SK-N-SH (cell line): ENCODE results near the gene LARP4. TPM values are rescaled to one million over a fixed set of nuclear protein-coding genes. Genes with fewer than 3 reads are reported as not detected.
A peak's percentile ranks its signal among the peaks of the same experiment; 100 is the strongest.

Experiments used
- CTCF ChIA-PET: fragments of 300-600, 350-600 bp; formaldehyde crosslinking; extraction: SDS; loops from one replicate; lab custom pipeline; 2021; lab: Yijun Ruan, JAX
- POLR2A ChIA-PET: fragments of 350-600 bp; sonication (Branson Sonifier 250); formaldehyde crosslinking; extraction: SDS; loops from one replicate; lab custom pipeline; 2020; ENCODE audit warnings: antibody characterized with exemption, inconsistent platforms; lab: Yijun Ruan, JAX
- DNase-seq: peaks from one replicate; pipeline ENCODE4 v3.0.0; 2012
- H2AFZ ChIP-seq: fragments of 200-600 bp; sonication (generic); 2 replicates; pipeline ENCODE4 v1.8.1; 2016; ENCODE audit warnings: antibody characterized with exemption, mild to moderate bottlenecking, low read depth
- H3F3A ChIP-seq: fragments of 200-600 bp; sonication (generic); replicated peaks from 2 replicates; pipeline ENCODE3; 2016; ENCODE audit warnings: antibody characterized with exemption, mild to moderate bottlenecking; ENCODE audit not compliant: insufficient read depth
- H3K27ac ChIP-seq, 2 experiments: fragments of 200-500 bp in 1 of 2; fragments of 200-600 bp in 1 of 2; sonication (Bioruptor generic) in 1 of 2; sonication (generic), shearing (Covaris generic) in 1 of 2; 2 replicates each; pipeline versions ENCODE4 v1.5.1 to v1.6.1; 2014 to 2016; ENCODE audit warnings: low read depth in 2 of 2, inconsistent platforms in 1 of 2, low read length in 1 of 2, mild to moderate bottlenecking in 1 of 2, mixed read lengths in 1 of 2
- H3K27me3 ChIP-seq: fragments of 200-600 bp; sonication (generic), shearing (Covaris generic); 2 replicates; pipeline ENCODE4 v1.6.1; 2016; ENCODE audit warnings: mixed run types; ENCODE audit not compliant: insufficient read depth
- H3K36me3 ChIP-seq, 2 experiments: fragments of 200-500 bp in 1 of 2; fragments of 200-600 bp in 1 of 2; sonication (Bioruptor generic) in 1 of 2; sonication (generic) in 1 of 2; replicated peaks in 1 of 2; 2 replicates each; pipeline versions ENCODE3 to v1.5.1; 2014 to 2016; ENCODE audit warnings: low read length in 1 of 2, mild to moderate bottlenecking in 1 of 2; ENCODE audit not compliant: insufficient read depth in 2 of 2, control insufficient read depth in 1 of 2
- H3K4me1 ChIP-seq, 2 experiments: fragments of 200-500 bp in 1 of 2; fragments of 200-600 bp in 1 of 2; sonication (Bioruptor generic) in 1 of 2; sonication (generic), shearing (Covaris generic) in 1 of 2; 2 replicates each; pipeline versions ENCODE4 v1.5.1 to v1.6.1; 2014 to 2016; ENCODE audit warnings: low read depth in 1 of 2, low read length in 1 of 2, mixed run types in 1 of 2; ENCODE audit not compliant: insufficient read depth in 2 of 2, control insufficient read depth in 1 of 2
- H3K4me2 ChIP-seq: fragments of 200-600 bp; sonication (generic), shearing (Covaris generic); 2 replicates; pipeline ENCODE4 v1.6.1; 2017; ENCODE audit warnings: mixed run types
- H3K4me3 ChIP-seq, 2 experiments: fragments of 200-500 bp in 1 of 2; fragments of 200-600 bp in 1 of 2; sonication (Bioruptor generic) in 1 of 2; sonication (generic), shearing (Covaris generic) in 1 of 2; 2 replicates each; pipeline versions ENCODE4 v1.5.1 to v1.8.1; 2014 to 2016; ENCODE audit warnings: low read depth in 2 of 2, inconsistent platforms in 1 of 2, low read length in 1 of 2, mild to moderate bottlenecking in 1 of 2, mixed read lengths in 1 of 2, moderate library complexity in 1 of 2
- H3K79me2 ChIP-seq: fragments of 200-600 bp; sonication (generic); 2 replicates; pipeline ENCODE4 v1.8.1; 2017; ENCODE audit warnings: mild to moderate bottlenecking; ENCODE audit not compliant: insufficient read depth
- H3K9ac ChIP-seq: fragments of 200-600 bp; sonication (generic); 2 replicates; pipeline ENCODE4 v1.6.1; 2017; ENCODE audit warnings: mixed run types
- H3K9me2 ChIP-seq: fragments of 200-600 bp; sonication (generic); 2 replicates; pipeline ENCODE4 v1.6.1; 2017; ENCODE audit warnings: mixed run types
- H3K9me3 ChIP-seq: fragments of 200-600 bp; sonication (generic); 2 replicates; pipeline ENCODE4 v1.6.1; 2017; ENCODE audit warnings: mixed run types, mild to moderate bottlenecking, moderate library complexity
- H4K20me1 ChIP-seq: fragments of 200-600 bp; sonication (generic); 2 replicates; pipeline ENCODE4 v1.6.1; 2017; ENCODE audit warnings: mild to moderate bottlenecking, mixed run types; ENCODE audit not compliant: insufficient read depth
- CHD2 ChIP-seq: fragments of 150-350 bp; IDR thresholded peaks from 2 replicates; pipeline ENCODE4 v1.6.1; 2018; ENCODE audit warnings: low read length; ENCODE audit not compliant: partially characterized antibody
- CTCF ChIP-seq: fragments of 200-600 bp; sonication (generic); IDR thresholded peaks from 2 replicates; pipeline ENCODE4 v1.6.1; 2017; ENCODE audit warnings: antibody characterized with exemption, mild to moderate bottlenecking, moderate library complexity
- EP300 ChIP-seq, 2 experiments: IDR thresholded peaks; 2 replicates each; pipeline versions ENCODE4 v1.4.0 to v1.6.1; 2012; ENCODE audit warnings: borderline replicate concordance in 1 of 2, low read depth in 1 of 2, low read length in 1 of 2
- EZH2phosphoT487 ChIP-seq: fragments of 200-600 bp; sonication (generic); IDR thresholded peaks from 2 replicates; pipeline ENCODE4 v1.6.1; 2017; ENCODE audit warnings: low read depth, mixed run types, mild to moderate bottlenecking, antibody characterized with exemption, moderate library complexity, borderline replicate concordance
- FOSL2 ChIP-seq: IDR thresholded peaks from 2 replicates; pipeline ENCODE4 v1.4.0; 2012; ENCODE audit warnings: low read depth, mild to moderate bottlenecking, moderate library complexity, borderline replicate concordance
- FOXM1 ChIP-seq: IDR thresholded peaks from 2 replicates; pipeline ENCODE4 v1.4.0; 2012; ENCODE audit warnings: low read depth, mild to moderate bottlenecking
- GABPA ChIP-seq: IDR thresholded peaks from 2 replicates; pipeline ENCODE4 v1.4.0; 2012; ENCODE audit warnings: low read depth, mild to moderate bottlenecking
- IRF3 ChIP-seq: fragments of 150-350 bp; IDR thresholded peaks from 2 replicates; pipeline ENCODE4 v1.6.1; 2016; ENCODE audit warnings: mild to moderate bottlenecking, low read depth, low read length
- JUND ChIP-seq: IDR thresholded peaks from 2 replicates; pipeline ENCODE4 v1.4.0; 2012
- MAX ChIP-seq: IDR thresholded peaks from 2 replicates; pipeline ENCODE4 v1.4.0; 2012; ENCODE audit warnings: low read depth
- MXI1 ChIP-seq: IDR thresholded peaks from 2 replicates; pipeline ENCODE4 v1.6.1; 2012; ENCODE audit warnings: mild to moderate bottlenecking, low read depth, low read length, improper control_type of control experiment
- NFIC ChIP-seq: IDR thresholded peaks from 2 replicates; pipeline ENCODE4 v1.4.0; 2012; ENCODE audit warnings: borderline replicate concordance
- NRF1 ChIP-seq: IDR thresholded peaks from 2 replicates; pipeline ENCODE4 v1.6.1; 2012; ENCODE audit warnings: low read depth, mild to moderate bottlenecking, low read length
- RCOR1 ChIP-seq: fragments of 150-350 bp; IDR thresholded peaks from 2 replicates; pipeline ENCODE4 v1.6.1; 2017; ENCODE audit warnings: antibody characterized with exemption, low read length
- REST ChIP-seq: IDR thresholded peaks from 2 replicates; pipeline ENCODE4 v1.6.1; 2012; ENCODE audit warnings: mild to moderate bottlenecking, low read depth, low read length, moderate library complexity
- RFX5 ChIP-seq: IDR thresholded peaks from 2 replicates; pipeline ENCODE4 v1.6.1; 2012; ENCODE audit warnings: mild to moderate bottlenecking, improper control_type of control experiment, low read length
- SIN3A ChIP-seq: IDR thresholded peaks from 2 replicates; pipeline ENCODE4 v1.6.1; 2012; ENCODE audit warnings: low read depth, mild to moderate bottlenecking, low read length, moderate library complexity, borderline replicate concordance
- SMC3 ChIP-seq: IDR thresholded peaks from 2 replicates; pipeline ENCODE4 v1.6.1; 2012; ENCODE audit warnings: low read depth, low read length, improper control_type of control experiment
- TAF1 ChIP-seq: IDR thresholded peaks from 2 replicates; pipeline ENCODE4 v1.6.1; 2012; ENCODE audit warnings: low read depth, mild to moderate bottlenecking, low read length, moderate library complexity, borderline replicate concordance
- TCF12 ChIP-seq: IDR thresholded peaks from 2 replicates; pipeline ENCODE4 v1.4.0; 2012
- TEAD4 ChIP-seq: IDR thresholded peaks from 2 replicates; pipeline ENCODE4 v1.4.0; 2012; ENCODE audit warnings: mild to moderate bottlenecking, borderline replicate concordance; ENCODE audit not compliant: insufficient read depth
- YY1 ChIP-seq: IDR thresholded peaks from 2 replicates; pipeline ENCODE4 v1.4.0; 2012; ENCODE audit warnings: low read depth, mild to moderate bottlenecking
- ZBTB33 ChIP-seq: IDR thresholded peaks from 2 replicates; pipeline ENCODE4 v1.4.0; 2012; ENCODE audit warnings: low read depth, borderline replicate concordance
- whole genome bisulfite sequencing: methylation state at CpG from one replicate; pipeline ENCODE4 v1.1.6; 2017; ENCODE audit warnings: low lambda C conversion rate; 5-methylcytosine and 5-hydroxymethylcytosine counted together
- polyA plus RNA-seq, 3 experiments: library from polyadenylated mRNA; depleted of rRNA; stranded (reverse); fragments of >200 nt; gene quantifications; 2 replicates each; pipeline ENCODE4 v1.2.3, GENCODE V29; 2012

The LARP4 gene
- polyA plus RNA-seq (2012; rRNA removed) = 10.8 and 12.9 TPM in 2 replicates
- polyA plus RNA-seq (2012; cell fraction: cytosol; rRNA removed) = 12.5 and 12.7 TPM in 2 replicates
- polyA plus RNA-seq (2012; cell fraction: nucleus; rRNA removed) = 7.8 and 15.5 TPM in 2 replicates

GRCh38 chr12:50400638-50401499 lies at the start of gene LARP4:
LARP4 (plus strand) TSS chr12:50400885; CDS start chr12:50401011, 126 bp downstream.
- H3K4me1 ChIP-seq = peaks cover 0 to 4% of the 10 kb centered on the region in 2 experiments; a peak in 3 of 4 replicates
- peaks cover 0 to 2% of the 10 kb centered on the region in 2 experiments for H3K36me3 ChIP-seq
- H3F3A ChIP-seq = peaks cover 25% of the 10 kb centered on the region
- H3K4me3 ChIP-seq = peak within 1 kb of the TSS; percentile 86 to 88
- H3K27ac ChIP-seq = peak within 1 kb of the TSS; percentile 90 to 92
- H3K9ac ChIP-seq = peak within 1 kb of the TSS; percentile 82
- peak; percentile 96 for DNase-seq
- H3K79me2 ChIP-seq = peaks cover 49% of the 10 kb centered on the region
- H3K4me2 ChIP-seq = peak within 1 kb of the TSS; percentile 75
- H3K9me2 ChIP-seq = no peaks in the 10 kb centered on the region
- peak within 1 kb of the TSS; percentile 94 for H2AFZ ChIP-seq
- no peaks in the 10 kb centered on the region for H3K27me3 ChIP-seq
- H4K20me1 ChIP-seq = peaks cover 34% of the 10 kb centered on the region
- under 1% methylated on average over 42 of the region's 54 CpGs for WGBS
- ChIA-PET CTCF (interaction anchor here (1.3 kb wide), 1 partner anchor 29 kb away, joined by 3 read pairs; no protein-coding TSS in a partner anchor), POLR2A (interaction anchor here (1.4 kb wide), 1 partner anchor 117 kb away, joined by 3 read pairs; the partner anchor contains the start of gene LIMA1)
- H3K9me3 ChIP-seq = no peaks in the 10 kb centered on the region
- TF ChIP-seq ZBTB33 = no peak
- no peak for TF ChIP-seq IRF3
- peak; percentile 98 for TF ChIP-seq GABPA
- no peak for TF ChIP-seq RCOR1
- TF ChIP-seq REST = peak; percentile 15; the same call in 1 of the 2 replicates
- peak; percentile 23; the same call in 1 of the 2 replicates for TF ChIP-seq TCF12
- TF ChIP-seq TAF1 = peak; percentile 89
- peak; percentile 94 for TF ChIP-seq MAX
- TF ChIP-seq YY1 = peak; percentile 72
- no peak for TF ChIP-seq NFIC
- no peak for TF ChIP-seq SMC3
- no peak for TF ChIP-seq EZH2phosphoT487
- no peak for TF ChIP-seq TEAD4
- TF ChIP-seq CTCF = no peak
- peak; percentile 93 for TF ChIP-seq MXI1
- no peak for TF ChIP-seq EP300 (IDR thresholded peaks at IDR 0.05; ENCODE audit: borderline replicate concordance in 1 of 2, low read depth in 1 of 2, low read length in 1 of 2)
- TF ChIP-seq FOSL2 = no peak
- TF ChIP-seq JUND = no peak
- TF ChIP-seq NRF1 = no peak
- TF ChIP-seq CHD2 = peak; percentile 80
- TF ChIP-seq SIN3A = peak; percentile 83
- 0 out of 2 replicates have a peak, but pooled peaks have one; percentile 28 for TF ChIP-seq RFX5
- TF ChIP-seq FOXM1 = no peak
